ENCODE measurements around the gene CCL5.
A peak's percentile ranks its signal among the peaks of the same experiment; 100 is the strongest.

The CCL5 gene

DNA sequence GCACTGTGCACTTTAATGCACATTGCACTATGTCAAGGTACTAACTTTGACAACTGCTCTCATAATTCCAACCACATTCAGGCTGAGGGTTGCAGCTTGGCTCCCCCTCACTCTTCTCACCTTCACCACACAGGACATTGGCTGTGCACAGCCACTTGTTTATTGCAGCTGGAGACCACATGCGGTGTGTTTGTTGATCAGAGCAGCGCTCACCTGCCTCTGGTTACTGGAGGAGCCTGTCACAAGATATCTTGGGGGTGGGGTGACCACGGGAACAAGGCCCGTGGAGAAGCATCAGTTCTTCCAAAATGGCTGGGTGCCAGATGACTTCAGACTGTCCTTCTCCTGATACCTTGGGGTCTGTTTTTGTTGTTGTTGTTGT is 10.6 kb upstream of the CCL5 start:
- TF ChIP-seq, protein P1, sequence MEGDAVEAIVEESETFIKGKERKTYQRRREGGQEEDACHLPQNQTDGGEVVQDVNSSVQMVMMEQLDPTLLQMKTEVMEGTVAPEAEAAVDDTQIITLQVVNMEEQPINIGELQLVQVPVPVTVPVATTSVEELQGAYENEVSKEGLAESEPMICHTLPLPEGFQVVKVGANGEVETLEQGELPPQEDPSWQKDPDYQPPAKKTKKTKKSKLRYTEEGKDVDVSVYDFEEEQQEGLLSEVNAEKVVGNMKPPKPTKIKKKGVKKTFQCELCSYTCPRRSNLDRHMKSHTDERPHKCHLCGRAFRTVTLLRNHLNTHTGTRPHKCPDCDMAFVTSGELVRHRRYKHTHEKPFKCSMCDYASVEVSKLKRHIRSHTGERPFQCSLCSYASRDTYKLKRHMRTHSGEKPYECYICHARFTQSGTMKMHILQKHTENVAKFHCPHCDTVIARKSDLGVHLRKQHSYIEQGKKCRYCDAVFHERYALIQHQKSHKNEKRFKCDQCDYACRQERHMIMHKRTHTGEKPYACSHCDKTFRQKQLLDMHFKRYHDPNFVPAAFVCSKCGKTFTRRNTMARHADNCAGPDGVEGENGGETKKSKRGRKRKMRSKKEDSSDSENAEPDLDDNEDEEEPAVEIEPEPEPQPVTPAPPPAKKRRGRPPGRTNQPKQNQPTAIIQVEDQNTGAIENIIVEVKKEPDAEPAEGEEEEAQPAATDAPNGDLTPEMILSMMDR (IDR thresholded peaks at IDR 0.05), result no peak

DNA sequence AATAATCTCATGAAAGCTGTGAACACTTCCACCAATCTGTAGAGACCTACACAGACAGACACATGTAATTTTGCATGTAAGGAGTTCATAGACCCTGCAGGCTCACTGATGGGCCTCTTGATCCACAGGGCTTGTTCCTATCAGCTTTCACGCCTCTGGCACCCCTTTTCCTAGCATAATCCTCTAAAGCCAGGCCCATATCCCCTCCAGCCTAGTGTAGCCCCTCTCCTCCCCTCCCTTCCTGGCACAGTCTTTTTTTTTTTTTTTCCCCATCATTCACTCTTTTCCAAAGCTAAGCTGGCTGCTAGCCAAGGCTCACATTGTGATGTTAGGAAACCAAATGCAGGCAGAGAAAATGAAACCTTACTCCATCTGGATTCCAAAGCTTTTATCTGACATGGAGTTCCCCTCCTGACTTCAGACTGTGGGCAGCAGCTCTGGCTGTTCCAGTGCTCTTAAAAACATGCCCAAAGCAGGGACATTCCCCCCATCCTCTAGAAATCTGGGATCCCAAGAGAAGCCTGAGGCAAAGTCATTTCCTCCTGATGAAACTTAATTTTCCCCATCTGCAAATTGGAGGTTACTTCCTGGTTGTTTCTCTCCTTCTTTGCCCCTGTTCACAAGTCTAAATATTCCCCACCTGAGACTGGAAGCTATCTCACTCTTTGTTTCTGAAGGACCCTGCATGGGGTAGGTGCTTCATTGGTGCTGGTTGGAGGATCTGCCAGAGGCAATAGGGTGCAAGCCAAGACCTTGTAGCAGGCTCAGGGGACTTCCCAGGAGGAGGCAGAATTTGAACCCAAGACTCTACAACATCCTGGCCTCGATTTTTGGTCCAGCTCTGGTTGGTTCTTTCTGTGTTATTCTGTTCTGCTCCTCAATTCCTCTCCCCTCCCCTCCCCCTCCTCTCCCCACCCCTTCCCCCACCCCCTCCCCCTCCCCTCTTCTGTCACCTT is 9.9 kb upstream of the CCL5 start:
- H3K4me1 ChIP-seq, result peaks cover 0 to 7% (median 3%) of the 10 kb centered on the region in 4 donors
- no peaks in the 10 kb centered on the region for H3K27me3 ChIP-seq
- no peak overlapping the region for H3K27ac ChIP-seq
- DNase-seq, result peak in 1 of 2 donors; percentile 23
- TF ChIP-seq, protein P1 (IDR thresholded peaks at IDR 0.05), result no peak
- no peaks in the 10 kb centered on the region for H3K36me3 ChIP-seq
- intact Hi-C loops (cut with DNase I; ENCODE audit: low total_unique reads), result no loop called here
- no peaks in the 10 kb centered on the region for H3K9me3 ChIP-seq
- no peak overlapping the region for H3K4me3 ChIP-seq

More for the DNA sequence above, 10.6 kb upstream of the CCL5 start:
- Histone ChIP-seq H3K9me3 (no peaks in the 10 kb centered on the region), H3K27me3 (no peaks in the 10 kb centered on the region), H3K4me3 (no peak overlapping the region), H3K27ac (no peak overlapping the region), H3K4me1 (peaks cover 0 to 7% (median 3%) of the 10 kb centered on the region in 4 donors), H3K36me3 (no peaks in the 10 kb centered on the region)
- intact Hi-C loops (cut with DNase I; ENCODE audit: low total_unique reads), result no loop called here
- DNase-seq, result no peak

DNA sequence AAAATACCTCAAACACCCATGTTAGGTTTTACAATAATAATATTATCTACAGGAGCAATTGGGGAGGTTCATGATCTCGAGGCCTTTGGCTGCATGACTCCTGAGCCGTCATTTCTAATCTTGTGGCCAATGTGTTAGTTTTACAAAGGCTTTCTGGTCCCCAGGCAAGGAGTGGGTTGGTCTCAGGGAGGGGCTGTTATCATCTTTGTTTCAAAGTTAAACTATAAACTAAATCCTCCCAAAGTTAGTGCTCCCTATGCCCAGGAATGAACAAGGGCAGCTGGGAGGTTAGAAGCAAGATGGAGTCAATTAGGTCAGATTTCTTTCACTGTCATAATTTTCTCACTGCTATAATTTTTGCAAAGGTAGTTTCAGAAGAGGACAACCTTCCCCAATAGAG is 9.1 kb upstream of the CCL5 start:
- Histone ChIP-seq H3K4me1 (peaks cover 0 to 7% (median 3%) of the 10 kb centered on the region in 4 donors), H3K36me3 (no peaks in the 10 kb centered on the region), H3K4me3 (no peak overlapping the region), H3K27me3 (no peaks in the 10 kb centered on the region), H3K27ac (no peak overlapping the region), H3K9me3 (no peaks in the 10 kb centered on the region)
- TF ChIP-seq, protein P1 (IDR thresholded peaks at IDR 0.05), result no peak
- intact Hi-C loops (cut with DNase I; ENCODE audit: low total_unique reads), result no loop called here
- no peak for DNase-seq

DNA sequence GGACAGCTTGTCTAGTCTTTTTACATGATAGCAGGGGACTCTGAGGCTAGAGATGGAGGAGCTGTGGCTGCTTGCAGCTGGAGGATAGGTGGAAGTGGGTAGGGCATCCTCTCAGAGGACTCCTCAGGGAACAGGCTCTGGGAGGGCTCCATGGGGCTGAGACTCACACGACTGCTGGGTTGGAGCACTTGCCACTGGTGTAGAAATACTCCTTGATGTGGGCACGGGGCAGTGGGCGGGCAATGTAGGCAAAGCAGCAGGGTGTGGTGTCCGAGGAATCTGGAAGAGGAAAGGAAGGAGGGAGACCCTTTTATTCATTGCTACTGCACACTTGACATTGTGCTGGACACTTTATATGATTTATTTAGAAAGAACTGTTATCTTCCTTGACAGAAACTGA is 1.8 kb downstream of the CCL5 start:
- intact Hi-C loops (cut with DNase I; ENCODE audit: low total_unique reads), result no loop called here
- H3K27ac ChIP-seq, result no peak overlapping the region
- DNase-seq, result no peak

DNA sequence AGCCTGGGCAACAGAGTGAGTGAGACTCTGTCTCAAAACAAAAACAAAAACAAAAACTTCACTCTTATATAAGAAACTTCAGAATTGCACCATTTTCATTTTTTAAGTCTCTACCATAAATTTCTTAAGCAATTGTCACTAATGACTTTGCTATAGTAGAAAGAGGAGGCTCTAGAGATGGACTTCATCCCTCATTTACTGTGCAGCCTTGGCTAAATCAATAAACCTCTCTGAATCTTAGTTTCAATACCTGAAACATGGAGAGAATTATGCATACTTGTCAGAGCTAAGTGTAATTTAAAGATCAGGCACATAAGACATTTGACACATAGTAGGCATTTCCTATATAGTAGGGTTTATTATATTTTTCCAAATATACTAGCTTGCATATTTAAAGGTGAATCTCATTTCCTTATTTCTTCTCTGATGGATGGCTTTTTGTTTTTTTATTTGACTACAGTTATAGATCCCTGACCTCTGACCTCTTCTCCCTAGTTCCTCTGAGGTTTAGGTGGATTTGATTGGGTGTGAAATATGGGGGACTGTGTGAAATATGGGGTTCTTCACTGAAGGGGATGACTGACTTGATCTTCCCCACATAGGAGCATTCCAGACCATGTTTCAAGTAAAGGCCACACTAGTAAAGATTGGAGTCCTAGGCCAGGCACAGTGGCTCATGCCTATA is 2.7 kb downstream of the CCL5 start:
- intact Hi-C loops (cut with DNase I; ENCODE audit: low total_unique reads), result no loop called here
- Histone ChIP-seq H3K4me3 (no peak overlapping the region), H3K4me1 (no peaks in the 10 kb centered on the region), H3K27ac (no peak overlapping the region), H3K9me3 (no peaks in the 10 kb centered on the region), H3K27me3 (no peaks in the 10 kb centered on the region), H3K36me3 (no peaks in the 10 kb centered on the region)
- TF ChIP-seq, protein P1 (IDR thresholded peaks at IDR 0.05), result no peak
- DNase-seq, result no peak

More for the DNA sequence above, 1.8 kb downstream of the CCL5 start:
- TF ChIP-seq, protein P1 (IDR thresholded peaks at IDR 0.05), result no peak
- no peaks in the 10 kb centered on the region for H3K4me1 ChIP-seq
- no peak overlapping the region for H3K4me3 ChIP-seq
- H3K36me3 ChIP-seq, result no peaks in the 10 kb centered on the region
- no peaks in the 10 kb centered on the region for H3K9me3 ChIP-seq
- H3K27me3 ChIP-seq, result no peaks in the 10 kb centered on the region

All from tibial artery (tissue), 4 donors.